A204.1 (cell line): ENCODE measurements around the gene SPATA25.
A peak's percentile ranks its signal among the peaks of the same experiment; 100 is the strongest.

Source experiments
- FAIRE-seq: peaks from 2 replicates; lab custom pipeline; 2012; peaks lifted over from hg19 to GRCh38; lab: Jason Lieb, UNC

Gene SPATA25

DNA sequence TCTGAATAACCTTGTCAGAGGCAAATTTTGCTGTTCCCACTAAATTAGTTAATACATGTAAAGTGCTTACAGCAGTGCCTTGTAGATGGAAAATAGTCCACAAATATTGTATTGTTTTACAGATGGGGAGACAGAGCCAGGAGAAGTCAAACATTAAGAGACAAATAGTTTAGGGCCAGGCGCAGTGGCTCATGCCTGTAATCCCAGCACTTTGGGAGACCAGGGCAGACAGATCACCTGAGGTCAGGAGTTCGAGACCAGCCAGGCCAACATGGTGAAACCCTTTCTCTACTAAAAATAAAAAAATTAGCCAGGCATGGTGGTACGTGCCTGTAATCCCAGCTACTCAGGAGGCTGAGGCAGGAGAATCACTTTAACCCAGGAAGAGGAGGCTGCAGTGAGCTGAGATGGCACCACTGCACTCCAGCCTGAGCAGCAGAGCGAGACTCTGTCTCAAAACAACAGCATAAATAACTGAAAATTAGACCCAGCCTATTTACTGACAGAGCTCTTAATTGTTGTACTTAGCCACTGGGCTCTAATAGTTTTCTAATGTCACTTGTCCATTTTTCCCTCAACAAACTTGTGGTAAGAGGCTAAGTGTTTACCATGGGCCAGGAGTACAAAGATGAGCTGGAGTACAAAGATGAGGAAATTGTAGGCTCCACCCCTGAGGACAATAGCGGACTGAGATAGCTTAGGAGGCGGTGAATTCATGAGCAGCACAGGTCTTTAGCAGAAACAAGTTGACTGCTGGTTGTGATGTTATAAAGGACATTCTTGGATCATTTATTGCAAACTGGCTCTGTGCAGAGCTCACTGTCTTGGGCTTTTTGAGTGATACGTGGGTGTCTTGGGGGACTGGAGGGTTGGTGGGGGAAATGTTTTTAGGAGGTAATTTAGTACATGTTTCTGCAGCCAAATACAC is 23.6 kb downstream of the SPATA25 start:
- no peak for FAIRE-seq

- FAIRE-seq: no peak
These were observed 26.0 kb downstream of the SPATA25 start for GRCh38 chr20:45861221-45862075.

DNA sequence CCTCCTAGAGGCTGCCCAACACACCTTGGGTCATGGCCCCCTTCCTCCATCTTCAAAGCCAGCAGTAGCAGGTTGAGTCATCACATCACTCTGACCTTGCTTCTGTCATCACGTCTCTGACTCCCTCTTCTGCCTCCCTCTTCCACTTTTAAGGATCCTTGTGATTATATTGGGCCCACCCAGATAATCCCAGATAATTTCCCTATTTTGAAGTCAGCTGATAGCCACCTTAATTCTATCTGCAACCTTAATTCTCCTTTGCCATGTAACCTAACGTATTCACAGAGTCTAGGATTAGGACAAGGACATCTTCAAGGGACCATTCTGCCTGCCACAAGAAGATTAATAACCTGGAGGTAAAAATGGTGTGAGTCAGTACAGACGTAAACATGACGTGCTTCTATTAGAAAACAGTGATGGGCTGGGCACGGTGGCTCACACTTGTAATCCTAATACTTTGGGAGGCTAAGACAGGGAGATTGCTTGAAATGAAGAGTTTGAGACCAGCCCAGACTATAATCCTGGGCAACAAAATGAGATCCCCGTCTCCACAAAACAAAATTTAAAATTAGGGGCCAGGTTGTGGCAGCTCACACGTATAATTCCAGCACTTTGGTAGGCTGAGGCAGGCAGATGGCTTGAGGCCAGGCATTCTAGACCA is 26.7 kb downstream of the SPATA25 start:
- no peak for FAIRE-seq

GRCh38 chr20:45859916-45860315 is 27.5 kb downstream of the SPATA25 start:
- FAIRE-seq: no peak

DNA sequence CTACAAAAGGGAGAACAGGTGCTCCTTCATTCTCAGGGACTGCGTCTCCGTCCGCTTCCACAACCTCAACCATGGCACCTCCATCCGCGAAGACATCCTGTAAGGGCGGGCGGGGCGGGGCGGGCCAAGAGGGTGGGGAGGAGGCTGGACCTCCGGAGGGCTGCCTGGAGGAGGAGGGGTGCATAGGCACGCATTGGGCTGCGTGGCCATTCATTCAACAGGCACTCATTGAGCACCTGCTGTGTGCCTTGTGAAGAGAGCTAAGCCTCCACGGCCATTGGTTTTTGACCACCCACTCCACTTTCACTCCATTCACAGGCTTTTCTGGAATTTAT is 29.6 kb downstream of the SPATA25 start:
- no peak for FAIRE-seq

- peak; percentile 91 for FAIRE-seq
These were observed 30.1 kb downstream of the SPATA25 start, which contains the start of the genes ACOT8 and ZSWIM3 for GRCh38 chr20:45857114-45857881. ACOT8 (minus strand) TSS chr20:45857392; CDS start chr20:45857315, 77 bp downstream. ZSWIM3 (plus strand) TSS chr20:45857614; CDS start chr20:45857826, 212 bp downstream.

GRCh38 chr20:45853484-45853883 is 33.9 kb downstream of the SPATA25 start:
- FAIRE-seq: no peak

DNA sequence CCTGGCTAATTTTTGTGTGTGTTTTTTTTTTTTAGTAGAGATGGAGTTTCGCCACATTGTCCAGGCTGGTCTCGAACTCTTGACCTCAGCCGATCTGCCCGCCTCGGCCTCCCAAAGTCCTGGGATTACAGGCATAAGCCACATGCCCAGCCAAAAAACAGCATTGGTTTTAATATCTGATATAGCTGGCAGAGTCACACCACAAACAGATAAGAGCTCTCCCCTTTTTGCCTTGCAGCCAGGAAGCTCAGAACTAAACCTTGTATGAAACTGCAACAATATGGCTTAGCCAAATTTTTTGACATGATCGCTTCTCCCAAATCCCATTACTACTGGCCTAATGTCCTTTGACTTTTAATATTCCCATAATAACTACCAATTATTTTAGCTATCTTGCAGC is 35.1 kb downstream of the SPATA25 start:
- no peak for FAIRE-seq

DNA sequence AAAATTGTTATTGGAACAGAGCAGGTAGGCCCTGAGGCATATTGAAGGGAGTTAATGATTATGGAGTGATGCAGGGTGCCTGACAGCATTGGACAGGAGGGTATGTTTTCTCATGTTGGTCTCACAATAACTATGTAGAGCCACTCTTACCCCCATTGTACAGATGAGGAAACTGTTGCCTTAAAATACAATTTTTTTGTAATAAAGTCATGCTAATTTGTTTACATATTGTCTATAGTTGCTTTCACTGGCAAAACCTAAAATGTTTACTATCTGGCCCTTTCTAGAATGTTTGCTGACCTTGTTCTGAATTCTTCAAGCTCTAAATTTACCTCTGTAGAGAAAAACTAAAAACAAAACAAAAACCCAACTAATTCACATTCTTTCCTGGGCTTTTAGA is 35.9 kb downstream of the SPATA25 start:
- FAIRE-seq: no peak

GRCh38 chr20:45850926-45851325 is 36.5 kb downstream of the SPATA25 start:
- no peak for FAIRE-seq

DNA sequence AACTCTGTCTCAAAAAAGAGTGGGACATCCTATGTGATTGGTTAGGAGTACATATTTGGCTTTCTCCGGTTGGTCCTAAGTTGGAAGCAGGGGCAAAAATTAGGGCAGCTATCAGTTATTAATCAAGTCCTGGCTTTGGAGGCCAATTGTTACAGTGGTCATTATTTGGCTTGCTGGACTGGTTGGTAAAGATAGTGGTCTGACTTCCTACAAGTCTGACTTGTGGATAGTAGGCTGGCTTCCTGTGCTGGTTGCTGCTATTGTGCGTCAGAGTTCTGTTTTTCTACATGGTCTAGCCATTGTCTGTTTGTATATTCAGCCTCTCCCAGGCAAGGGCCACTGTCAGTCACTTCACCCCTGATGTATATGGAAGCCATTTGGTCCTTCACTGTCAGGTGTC is 37.2 kb downstream of the SPATA25 start:
- FAIRE-seq: no peak

DNA sequence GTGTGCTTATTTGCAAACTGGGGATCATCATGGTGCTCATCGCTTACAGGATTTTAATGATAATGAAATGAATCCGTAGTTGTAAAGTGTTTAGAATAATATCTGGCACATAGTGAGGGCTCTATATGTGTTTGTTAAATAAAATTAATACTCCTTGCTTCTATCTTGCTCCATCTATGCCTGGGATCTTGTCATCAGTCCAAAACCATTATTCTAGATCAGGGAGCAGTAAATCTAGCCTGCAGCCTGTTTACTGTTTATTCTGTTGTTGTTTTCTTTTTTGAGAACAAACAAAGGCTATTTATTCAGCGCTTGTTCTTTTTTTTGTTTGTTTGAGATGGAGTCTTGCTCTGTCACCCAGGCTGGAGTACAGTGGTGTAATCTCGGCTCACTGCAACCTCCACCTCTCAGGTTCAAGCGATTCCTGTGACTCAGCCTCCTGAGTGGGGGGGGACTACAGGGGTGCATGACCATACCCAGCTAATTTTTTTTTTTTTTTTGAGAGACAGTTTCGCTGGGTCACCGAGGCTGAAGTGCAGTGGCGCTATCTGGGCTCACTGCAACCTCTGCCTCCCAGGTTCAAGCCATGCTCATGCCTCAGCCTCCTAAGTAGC is 38.3 kb downstream of the SPATA25 start:
- no peak for FAIRE-seq

GRCh38 chr20:45848421-45848820 is 39.0 kb downstream of the SPATA25 start:
- no peak for FAIRE-seq

DNA sequence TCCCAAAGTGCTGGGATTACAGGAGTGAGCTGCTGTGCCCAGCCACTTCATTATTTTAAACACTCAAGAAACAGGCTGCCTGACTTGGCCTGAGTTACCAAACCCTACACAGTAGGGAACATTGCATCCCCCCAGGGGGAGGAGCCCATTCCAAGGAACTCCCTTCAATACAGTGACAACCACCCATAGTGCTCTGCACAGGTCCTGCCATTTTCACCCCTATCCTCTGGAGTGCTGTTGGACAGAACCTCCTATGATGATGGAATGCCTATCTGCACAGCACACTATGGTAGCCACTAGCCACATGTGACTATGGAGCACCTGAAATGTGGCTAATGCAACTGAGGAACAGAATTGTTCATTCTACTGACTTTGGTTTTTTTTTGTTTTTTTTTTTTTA is 42.0 kb downstream of the SPATA25 start:
- FAIRE-seq: no peak

GRCh38 chr20:45843506-45843905 is 43.9 kb downstream of the SPATA25 start:
- no peak for FAIRE-seq

GRCh38 chr20:45842169-45842812 is 45.1 kb downstream of the SPATA25 start:
- FAIRE-seq: no peak

- FAIRE-seq: no peak
These were observed 45.9 kb downstream of the SPATA25 start for GRCh38 chr20:45841407-45842129.

- no peak for FAIRE-seq
These were observed 46.7 kb downstream of the SPATA25 start for GRCh38 chr20:45840700-45841198.

DNA sequence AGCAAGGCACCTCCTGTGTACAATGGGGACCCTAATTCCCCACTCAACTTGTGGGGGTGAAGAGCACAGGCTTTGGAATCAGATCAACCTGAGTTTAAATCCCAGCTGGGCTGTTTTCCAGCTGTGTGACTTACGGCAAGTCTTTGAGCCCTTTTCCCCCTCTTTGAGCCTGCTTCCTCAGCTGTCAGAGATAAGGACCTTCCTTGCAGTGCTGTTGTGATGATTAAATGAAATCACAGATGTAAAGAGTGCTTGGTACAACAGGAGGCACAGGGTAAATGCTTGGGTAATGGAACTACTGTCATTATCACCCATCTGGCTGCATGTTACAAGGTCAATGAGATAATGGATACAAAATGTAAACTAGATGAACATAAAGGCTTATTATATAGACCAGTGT is 50.6 kb downstream of the SPATA25 start:
- FAIRE-seq: no peak
